Right ventricle myocardium inferior (tissue), 1 donor: ENCODE measurements around the gene MT1E. TPM values are rescaled to one million over a fixed set of nuclear protein-coding genes. Genes with fewer than 3 reads are reported as not detected.

Source experiments
- total RNA-seq: library from RNA; stranded (reverse); fragmentation: NEBNext Ultra II Directional; extraction: Animal tissue kit (Norgen Biotek cat#: 25700); gene quantifications from one replicate; pipeline ENCODE4 v1.2.1, GENCODE V29; 2021
- donor health status: DM: no; HTN: yes; CAD: no; lungs with severe emphysema.

MT1E gene
- total RNA-seq, 1 donor from 2014 or later, result 136 TPM

Other genes with a start within 250 kb of the MT1E start
- 68.9 TPM for gene AMFR, start 200.2 kb upstream of the MT1E start, total RNA-seq
- gene NUDT21, start 174.4 kb upstream of the MT1E start, total RNA-seq, result 61.9 TPM
- gene OGFOD1, start 174.2 kb upstream of the MT1E start, total RNA-seq, result 30.6 TPM
- 37.7 TPM for gene BBS2, start 105.8 kb upstream of the MT1E start, total RNA-seq
- not detected for gene MT4, start 60.7 kb upstream of the MT1E start, total RNA-seq
- 5.9 TPM for gene MT3, start 36.3 kb upstream of the MT1E start, total RNA-seq
- gene MT2A, start 17.2 kb upstream of the MT1E start, total RNA-seq, result 95.2 TPM
- 6.7 TPM for gene MT1M, start 6.9 kb downstream of the MT1E start, total RNA-seq
- gene MT1A, start 12.9 kb downstream of the MT1E start, total RNA-seq, result 2.9 TPM
- not detected for gene MT1B, start 26.1 kb downstream of the MT1E start, total RNA-seq
- gene MT1F, start 32.2 kb downstream of the MT1E start, total RNA-seq, result 2.2 TPM
- not detected for gene MT1G, start 42.3 kb downstream of the MT1E start, total RNA-seq
- gene MT1H, start 44.0 kb downstream of the MT1E start, total RNA-seq, result not detected
- 108 TPM for gene MT1X, start 56.7 kb downstream of the MT1E start, total RNA-seq
- 25.7 TPM for gene NUP93, start 104.3 kb downstream of the MT1E start, total RNA-seq
- gene SLC12A3, start 239.4 kb downstream of the MT1E start, total RNA-seq, result not detected